NCI-H748 (cell line): ENCODE results near the gene TSC2.
A peak's percentile ranks its signal among the peaks of the same experiment; 100 is the strongest.
"Not testable (repeated sequence)": the region's sequence is repeated elsewhere in the genome, so short reads cannot be mapped to it uniquely, and the experiment has no call there.

Experiments used
- DNase-seq: peaks from one replicate; lab custom pipeline; 2025; ENCODE audit not compliant: unreplicated experiment; lab: John Stamatoyannopoulos, UW

The TSC2 gene

DNA sequence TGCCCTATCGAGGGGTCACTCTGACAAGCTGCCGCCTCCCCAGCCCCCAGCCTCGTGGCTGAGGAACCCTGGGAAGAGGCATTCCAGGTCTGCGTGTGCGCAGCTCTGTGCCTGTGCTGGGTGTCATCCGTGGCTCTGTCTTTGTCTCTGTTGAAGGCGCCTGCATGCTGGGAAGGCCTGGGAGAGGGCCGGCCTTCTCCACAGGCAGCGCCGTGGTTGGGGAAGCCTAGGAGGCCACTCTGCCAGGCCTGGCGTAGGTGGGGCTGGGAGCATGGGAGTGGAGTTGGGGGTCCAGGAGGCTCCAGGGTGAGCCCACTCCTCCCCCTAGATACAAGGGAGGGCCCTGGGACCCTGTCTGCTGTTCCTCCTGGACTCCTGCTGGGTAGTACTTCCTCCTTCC is 17.7 kb upstream of the TSC2 start:
- DNase-seq: no peak

- DNase-seq: no peak
These were observed 16.7 kb upstream of the TSC2 start for GRCh38 chr16:2031081-2031577.

DNA sequence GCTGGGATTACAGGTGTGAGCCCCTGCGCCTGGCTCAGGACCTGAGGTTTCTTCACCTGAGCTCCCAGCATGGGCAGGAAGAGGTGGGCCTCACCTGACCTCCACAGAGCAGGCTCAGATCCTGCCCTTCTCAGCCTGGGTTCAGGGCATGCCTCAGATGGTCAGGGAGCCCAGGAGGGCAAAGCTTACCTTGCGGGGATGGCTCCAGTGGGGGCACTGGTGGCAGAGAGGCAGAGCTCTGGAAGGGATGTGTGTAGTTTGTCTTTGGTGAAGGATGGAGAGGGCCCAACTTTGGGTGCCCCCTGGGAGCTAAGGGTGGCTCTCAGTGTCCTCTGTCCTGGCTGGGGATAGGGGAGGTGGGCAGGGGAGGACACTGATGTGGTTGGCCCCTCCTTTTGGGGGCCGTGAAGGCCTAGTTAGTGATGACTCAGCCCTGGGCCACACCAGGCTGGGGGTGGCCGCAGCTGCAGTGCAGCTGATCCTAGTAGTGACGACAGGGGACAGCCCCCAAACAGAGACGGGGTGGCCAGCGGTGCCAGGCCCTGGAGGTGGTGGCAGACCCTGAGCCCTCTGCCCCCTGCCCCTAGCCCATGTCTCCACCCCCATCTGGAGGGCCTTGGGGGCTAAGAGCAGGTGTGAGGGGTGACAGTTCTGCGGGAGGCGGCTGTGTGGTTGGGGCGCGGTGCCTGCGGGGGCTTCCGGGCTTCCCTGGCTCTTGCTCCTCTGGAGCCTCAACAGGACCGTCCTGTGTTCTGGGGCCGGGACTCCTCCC is 15.3 kb upstream of the TSC2 start:
- no peak for DNase-seq

DNA sequence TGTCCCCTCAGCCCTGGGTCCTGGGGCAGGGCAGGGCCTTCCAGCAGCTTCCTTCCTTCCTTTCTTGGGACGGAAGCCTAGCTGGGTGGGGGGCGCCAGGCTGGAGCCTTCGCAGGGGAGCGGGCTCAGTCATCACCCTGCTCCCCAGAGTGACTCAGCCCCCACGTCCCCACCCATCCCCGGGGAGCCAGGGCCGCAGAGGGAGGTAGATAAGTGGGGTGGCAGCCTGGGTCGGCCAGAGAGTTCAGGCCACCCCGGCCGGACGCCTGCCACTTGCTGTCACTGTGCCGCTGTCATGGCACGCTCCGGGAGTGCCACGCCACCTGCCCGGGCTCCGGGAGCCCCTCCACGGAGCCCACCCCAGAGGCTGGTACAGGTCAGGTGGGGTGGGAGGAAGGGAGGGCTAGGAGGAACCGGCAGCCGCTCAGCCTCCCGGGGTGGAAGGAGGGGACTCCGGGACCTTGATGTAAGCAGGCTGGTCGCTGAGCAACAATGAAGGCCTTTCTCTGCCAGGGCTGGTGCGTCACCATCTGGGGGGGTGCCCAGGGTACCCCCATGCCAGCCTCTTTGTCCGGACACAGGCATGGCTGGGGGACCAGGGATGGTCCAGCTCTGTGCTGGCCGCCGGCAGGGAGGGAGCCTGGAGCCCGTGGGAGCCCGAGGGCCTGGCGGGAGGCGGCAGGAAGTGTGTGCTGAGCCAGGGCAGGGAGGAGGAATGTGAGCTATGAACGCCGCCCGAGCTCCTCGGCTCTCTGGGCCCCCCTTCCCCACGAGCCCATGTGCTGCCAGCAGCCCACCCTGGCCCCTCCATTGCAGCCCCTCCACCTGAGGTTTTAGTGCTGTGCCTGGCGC is 14.5 kb upstream of the TSC2 start:
- no peak for DNase-seq

DNA sequence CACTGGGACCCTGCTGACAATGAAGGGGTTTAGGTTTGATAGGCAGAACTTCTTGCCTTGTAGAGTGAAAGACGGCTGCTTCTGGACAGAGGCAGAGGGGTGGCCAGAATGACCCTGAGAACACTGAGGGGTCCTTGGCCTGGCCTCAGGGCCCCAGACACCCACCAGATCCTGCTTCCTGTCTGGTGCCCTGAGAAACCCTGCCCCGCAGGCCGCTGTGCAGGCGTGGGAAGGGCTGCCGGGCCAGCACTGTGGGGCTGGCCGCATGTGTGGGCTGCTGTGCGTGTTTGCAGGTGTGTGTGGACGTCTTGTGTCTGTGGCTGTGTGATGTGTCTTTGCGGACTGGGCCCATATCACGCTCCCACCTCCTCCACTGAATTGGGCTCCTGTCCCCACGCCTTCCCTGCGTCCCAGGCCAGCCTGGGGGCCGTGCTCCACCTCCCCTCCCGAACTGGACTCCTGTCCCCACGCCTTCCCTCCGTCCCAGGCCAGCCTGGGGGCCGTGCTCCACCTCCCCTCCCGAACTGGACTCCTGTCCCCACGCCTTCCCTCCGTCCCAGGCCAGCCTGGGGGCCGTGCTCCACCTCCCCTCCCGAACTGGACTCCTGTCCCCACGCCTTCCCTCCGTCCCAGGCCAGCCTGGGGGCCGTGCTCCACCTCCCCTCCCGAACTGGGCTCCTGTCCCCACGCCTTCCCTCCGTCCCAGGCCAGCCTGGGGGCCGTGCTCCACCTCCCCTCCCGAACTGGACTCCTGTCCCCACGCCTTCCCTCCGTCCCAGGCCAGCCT is 13.7 kb upstream of the TSC2 start:
- DNase-seq: not testable (repeated sequence)

DNA sequence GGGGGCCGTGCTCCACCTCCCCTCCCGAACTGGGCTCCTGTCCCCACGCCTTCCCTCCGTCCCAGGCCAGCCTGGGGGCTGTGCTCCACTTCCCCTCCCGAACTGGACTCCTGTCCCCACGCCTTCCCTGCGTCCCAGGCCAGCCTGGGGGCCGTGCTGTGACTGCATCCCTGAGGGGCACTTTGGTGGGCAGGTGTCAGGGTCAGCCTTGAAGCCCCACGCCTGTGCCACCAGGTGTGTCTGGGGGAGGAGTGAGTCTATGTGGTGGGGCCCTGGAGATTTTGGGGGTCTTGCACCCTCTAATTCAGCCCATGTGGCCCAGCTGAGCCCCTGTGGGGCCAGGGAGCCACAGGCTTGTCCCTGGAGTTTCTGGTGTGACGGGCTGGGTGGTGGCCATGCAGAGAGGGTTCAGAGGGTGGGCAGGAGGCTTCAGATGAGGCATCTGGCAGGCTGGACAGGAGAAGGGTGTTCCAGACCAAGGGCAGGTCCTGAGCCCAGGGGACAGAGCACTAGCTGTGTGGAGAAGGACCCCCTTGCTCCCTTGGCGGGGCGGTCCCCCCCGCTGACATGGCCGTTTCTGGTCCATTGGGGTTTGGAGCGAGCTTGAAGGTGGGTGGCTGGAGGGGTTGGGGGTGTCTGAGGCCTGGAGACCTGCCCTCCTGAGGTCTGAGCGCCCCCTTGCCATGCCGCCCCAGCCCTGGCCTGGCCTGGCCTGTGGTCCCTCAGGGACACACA is 12.9 kb upstream of the TSC2 start:
- DNase-seq: no peak

GRCh38 chr16:2035431-2036199 is 12.2 kb upstream of the TSC2 start:
- DNase-seq: peak; percentile 5

GRCh38 chr16:2036200-2036966 is 11.4 kb upstream of the TSC2 start:
- no peak for DNase-seq

DNA sequence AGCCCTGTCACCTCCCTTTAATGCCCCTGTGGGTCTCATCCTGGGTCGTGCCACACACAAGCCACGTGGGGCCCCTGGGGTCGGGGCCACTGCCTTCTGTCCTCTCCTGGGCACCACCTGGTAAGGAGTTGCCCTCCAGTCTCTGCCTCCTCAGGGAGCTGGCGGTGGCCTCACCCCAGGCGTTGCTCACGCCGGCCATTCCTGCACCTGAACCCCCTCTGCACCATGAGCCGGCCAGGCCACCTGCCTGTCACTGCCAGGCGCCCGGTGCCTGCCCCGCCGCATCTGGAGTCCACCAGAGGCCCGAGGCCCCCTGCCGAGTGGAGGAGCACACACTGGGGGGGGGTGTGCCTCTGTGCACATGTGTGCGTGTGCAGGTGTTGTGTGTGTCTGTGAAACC is 10.7 kb upstream of the TSC2 start:
- no peak for DNase-seq

DNA sequence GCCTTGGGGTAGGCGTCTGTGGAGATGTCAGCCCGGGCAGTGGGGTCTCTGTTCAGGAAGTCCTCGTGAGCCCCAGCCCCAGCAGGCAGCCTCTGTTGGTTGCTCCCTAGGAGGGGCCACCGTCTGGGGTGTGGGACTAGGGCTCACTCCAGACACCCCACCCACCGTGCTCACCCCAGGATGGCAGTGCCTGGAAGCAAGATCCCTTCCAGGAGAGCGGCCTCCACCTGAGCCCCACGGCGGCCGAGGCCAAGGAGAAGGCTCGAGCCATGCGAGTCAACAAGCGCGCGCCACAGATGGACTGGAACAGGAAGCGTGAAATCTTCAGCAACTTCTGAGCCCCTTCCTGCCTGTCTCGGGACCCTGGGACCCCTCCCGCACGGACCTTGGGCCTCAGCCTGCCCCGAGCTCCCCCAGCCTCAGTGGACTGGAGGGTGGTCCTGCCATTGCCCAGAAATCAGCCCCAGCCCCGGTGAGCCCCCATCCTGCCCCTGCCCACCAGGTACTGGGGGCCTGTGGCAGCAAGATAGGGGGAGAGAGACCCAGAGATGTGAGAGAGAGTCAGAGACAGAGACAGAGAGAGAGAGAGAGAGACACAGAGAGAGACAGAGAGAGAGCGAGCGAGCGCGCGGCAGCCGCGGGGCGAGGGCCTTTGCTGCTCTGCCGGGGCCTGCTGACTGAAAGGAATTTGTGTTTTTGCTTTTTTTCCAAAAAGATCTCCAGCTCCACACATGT is 10.0 kb upstream of the TSC2 start:
- no peak for DNase-seq

- no peak for DNase-seq
These were observed 9.2 kb upstream of the TSC2 start for GRCh38 chr16:2038382-2039231.

- peak; percentile 17 for DNase-seq
These were observed 8.3 kb upstream of the TSC2 start for GRCh38 chr16:2039274-2040031.

GRCh38 chr16:2040041-2040786 is 7.6 kb upstream of the TSC2 start:
- no peak for DNase-seq

DNA sequence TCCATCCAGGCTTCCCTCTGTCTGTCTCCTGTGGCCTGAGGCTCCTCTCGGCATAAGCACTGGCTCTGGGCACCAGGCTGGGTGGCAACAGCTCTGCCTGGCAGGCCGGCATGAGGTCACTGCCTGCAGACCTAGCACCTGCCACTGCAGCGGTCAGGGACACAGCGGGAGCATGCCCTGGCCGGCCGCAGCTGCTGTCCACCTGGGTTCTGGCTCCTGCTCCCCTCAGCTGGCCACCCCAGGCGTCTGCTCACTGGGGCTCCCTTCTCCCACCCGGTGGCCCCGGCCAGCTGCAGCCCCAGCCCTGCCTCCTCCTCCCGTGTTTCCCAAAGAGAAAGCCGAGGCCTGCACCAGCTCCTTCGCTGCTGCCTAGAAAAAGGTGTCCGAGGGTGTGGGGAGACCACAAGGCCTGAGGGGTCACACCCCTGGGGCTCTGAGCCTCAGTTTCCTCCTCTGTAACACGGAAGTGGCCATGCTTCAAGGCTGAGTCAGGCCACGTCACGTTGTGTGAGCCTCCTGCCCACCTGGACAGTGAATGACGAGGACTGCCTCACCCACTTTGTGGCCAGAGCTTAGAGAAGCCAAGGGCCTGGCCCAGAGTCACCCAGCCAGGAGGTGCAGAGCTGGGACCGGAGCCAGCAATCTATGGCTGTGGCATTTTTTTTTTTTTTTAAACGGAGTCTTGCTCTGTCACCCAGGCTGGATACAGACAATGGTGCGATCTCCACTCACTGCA is 6.8 kb upstream of the TSC2 start:
- DNase-seq: no peak

DNA sequence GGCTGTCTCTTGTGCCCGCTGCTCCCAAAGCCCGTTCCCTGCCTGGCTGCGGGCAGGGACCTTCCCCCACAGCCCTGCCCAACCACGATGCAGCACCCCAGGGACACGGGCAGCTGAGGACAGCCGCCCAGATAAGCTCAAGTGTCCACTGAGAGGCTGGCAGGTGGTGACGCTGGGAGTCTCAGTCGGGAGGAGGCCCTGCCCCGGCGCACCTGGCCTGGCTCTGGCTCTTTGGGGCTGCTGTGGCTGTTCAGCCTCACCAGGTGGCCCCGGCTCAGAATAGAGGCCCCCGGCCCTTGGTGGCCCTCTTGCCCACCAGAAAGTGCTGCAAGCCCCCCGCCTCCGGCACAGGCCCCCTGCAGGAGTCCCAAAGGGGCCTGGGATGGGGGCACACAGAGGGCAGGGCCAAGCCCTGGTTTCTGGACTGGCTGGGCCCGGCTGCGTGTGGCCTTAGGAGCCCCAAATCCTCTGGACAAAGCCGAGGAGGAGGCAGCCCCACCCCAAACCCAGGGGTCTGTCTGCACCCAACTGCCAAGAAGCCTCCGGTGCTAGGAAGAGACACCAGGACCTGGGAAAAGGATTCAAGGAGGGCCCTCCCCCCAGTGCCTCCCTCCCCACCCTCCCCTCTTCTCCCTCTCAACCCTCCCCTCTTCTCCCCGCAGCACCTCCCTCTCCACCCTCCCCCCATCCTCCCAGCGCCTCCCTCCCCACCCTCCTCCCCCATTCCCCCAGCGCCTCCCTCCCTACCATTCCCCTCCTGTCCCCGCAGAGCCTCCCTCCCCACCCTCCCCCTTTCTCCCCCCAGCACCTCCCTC is 5.4 kb upstream of the TSC2 start:
- DNase-seq: no peak
